ENCODE data around the gene ATE1.
"Not testable (repeated sequence)": the region's sequence is repeated elsewhere in the genome, so short reads cannot be mapped to it uniquely, and the experiment has no call there.

The ATE1 gene

DNA sequence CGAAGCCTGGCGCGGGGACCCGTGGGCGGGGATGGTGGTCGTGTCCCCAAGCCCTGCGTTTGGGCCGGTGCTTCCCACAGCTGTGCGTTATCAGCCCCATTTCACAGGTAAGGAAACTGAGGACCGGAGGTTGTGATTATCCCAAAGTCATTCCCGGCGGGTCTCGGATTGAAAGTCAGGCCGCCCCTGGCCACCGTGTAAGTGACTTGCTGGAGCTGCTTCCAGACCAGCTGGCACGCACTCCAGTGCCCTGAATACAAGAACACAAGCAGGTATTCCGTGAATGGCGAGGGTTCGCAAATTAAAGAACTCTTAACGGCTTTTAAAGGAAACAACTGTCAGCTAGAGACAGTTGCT lies 675 bp upstream of the ATE1 start:
- H3K4me3 ChIP-seq (ENCODE audit: low read length) = peak overlapping the region; percentile 75
- DNase-seq (ENCODE audit: low read depth) = no peak
- TF ChIP-seq, protein P1, sequence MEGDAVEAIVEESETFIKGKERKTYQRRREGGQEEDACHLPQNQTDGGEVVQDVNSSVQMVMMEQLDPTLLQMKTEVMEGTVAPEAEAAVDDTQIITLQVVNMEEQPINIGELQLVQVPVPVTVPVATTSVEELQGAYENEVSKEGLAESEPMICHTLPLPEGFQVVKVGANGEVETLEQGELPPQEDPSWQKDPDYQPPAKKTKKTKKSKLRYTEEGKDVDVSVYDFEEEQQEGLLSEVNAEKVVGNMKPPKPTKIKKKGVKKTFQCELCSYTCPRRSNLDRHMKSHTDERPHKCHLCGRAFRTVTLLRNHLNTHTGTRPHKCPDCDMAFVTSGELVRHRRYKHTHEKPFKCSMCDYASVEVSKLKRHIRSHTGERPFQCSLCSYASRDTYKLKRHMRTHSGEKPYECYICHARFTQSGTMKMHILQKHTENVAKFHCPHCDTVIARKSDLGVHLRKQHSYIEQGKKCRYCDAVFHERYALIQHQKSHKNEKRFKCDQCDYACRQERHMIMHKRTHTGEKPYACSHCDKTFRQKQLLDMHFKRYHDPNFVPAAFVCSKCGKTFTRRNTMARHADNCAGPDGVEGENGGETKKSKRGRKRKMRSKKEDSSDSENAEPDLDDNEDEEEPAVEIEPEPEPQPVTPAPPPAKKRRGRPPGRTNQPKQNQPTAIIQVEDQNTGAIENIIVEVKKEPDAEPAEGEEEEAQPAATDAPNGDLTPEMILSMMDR (conservative IDR thresholded peaks at IDR 0.05; ENCODE audit: low read depth, low read length) = no peak

DNA sequence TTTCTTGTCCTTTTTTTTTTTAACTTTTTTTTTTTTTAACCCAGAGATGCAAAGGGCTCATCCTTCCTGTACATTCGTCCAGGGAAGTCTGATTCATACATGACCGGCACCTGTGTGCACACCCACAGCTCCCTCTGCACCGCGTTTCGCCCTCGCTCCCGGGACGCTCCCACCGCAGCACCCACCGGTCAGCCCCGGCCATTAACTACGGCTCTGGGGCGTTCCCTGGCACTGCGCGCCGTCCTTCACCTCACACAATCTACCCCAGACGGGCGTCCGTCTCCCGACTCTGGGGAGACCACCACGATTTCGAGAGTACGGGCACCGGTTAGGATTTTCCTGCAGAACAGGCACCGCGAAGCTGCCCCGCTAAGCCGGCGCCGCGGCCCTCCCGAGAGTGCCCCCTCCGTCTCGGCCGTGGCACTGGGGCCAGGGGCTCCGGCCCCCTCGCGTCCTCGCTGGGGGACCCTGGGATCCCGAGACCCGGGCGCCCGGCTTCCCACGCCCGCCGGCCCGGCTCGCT lies 452 bp downstream of the ATE1 start:
- DNase-seq (ENCODE audit: low read depth) = no peak
- peak overlapping the region; percentile 85 for H3K4me3 ChIP-seq (ENCODE audit: low read length)
- TF ChIP-seq, protein P1 (conservative IDR thresholded peaks at IDR 0.05; ENCODE audit: low read depth, low read length) = no peak

DNA sequence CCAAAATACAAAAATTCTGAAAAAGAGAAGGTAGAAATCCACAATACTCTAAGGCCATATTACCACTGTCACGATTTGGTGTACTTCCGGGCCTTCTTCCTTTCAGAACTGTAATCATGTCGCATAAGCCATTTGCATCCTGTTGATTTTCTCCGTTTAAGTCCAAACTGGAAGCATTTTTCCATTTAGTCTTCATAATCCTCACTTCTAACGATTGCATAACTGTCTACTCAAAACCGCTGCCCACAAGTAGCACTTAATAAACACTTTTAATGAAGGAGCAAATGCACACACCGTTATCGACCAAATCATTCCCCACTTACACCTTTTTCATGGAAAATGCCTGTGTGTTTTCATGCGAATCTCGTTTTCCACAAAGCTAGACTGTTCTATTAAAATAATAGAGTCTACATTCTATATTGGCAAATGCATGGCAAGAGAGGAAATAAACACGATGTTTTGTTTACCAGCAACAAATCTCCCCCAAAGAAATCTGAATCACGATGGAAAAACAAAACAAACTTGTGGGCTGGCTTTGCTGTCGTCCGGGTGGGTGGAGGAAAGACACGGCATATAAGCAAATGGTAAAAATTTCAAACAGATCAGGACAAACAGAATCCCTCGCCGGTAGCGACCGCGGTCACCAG lies 1.0 kb downstream of the ATE1 start:
- no peak for DNase-seq (ENCODE audit: low read depth)
- H3K4me3 ChIP-seq (ENCODE audit: low read length) = peak overlapping the region; percentile 85
- TF ChIP-seq, protein P1 (conservative IDR thresholded peaks at IDR 0.05; ENCODE audit: low read depth, low read length) = no peak

DNA sequence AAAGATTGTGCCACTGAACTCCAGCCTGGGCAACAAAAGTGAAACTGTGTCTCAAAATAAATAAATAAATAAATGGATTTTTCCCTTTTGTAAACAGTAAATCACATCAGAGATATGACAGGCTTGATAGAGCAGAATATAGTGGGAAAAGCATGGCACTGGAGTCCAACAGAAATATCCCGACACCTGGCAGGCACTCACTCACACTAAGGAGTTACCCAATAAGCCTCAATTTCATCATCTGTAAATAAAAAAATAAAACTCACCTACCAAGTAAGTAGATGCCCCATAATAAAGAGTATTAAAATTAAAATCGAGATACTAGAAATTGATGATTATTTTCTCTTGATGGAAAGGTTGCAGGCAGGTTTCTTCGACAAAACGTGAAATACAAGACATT lies 1.7 kb downstream of the ATE1 start:
- H3K4me3 ChIP-seq (ENCODE audit: low read length) = peak overlapping the region; percentile 85
- TF ChIP-seq, protein P1 (conservative IDR thresholded peaks at IDR 0.05; ENCODE audit: low read depth, low read length) = no peak
- DNase-seq (ENCODE audit: low read depth) = no peak

DNA sequence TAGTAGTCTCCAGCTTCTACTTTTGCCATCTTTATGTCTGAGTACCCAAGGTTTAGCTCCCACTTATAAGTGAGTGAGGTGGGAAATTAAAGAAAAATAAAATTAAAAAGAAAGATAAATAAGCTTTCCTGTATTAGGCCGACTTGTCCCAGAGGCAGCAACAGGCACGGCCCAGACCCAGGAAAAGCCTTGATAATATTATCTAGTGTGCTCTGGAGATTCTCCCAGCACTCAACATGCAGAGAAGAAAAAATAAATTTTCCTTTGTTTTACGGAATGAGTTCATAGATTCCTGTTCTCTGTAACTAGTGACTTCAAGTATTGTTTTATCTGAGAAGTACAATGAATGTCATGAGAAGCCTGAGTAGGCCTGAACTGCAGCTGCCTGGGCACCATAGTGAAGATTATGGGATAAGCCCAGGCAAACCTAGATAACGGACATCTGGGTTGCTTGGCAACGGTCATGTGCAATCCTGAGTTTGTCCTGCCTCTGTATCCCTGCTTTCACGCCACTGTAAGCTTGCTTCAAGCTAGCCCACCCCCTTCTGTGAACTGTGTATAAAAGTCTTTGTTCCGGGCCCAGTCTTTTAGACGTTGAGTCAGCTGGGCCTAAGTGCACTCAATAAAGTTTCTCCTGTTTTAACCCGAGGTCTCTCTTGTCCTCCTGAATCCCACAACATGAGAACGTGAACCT lies 6.4 kb downstream of the ATE1 start:
- no peak overlapping the region for H3K4me3 ChIP-seq (ENCODE audit: low read length)
- TF ChIP-seq, protein P1 (conservative IDR thresholded peaks at IDR 0.05; ENCODE audit: low read depth, low read length) = no peak
- no peak for DNase-seq (ENCODE audit: low read depth)

DNA sequence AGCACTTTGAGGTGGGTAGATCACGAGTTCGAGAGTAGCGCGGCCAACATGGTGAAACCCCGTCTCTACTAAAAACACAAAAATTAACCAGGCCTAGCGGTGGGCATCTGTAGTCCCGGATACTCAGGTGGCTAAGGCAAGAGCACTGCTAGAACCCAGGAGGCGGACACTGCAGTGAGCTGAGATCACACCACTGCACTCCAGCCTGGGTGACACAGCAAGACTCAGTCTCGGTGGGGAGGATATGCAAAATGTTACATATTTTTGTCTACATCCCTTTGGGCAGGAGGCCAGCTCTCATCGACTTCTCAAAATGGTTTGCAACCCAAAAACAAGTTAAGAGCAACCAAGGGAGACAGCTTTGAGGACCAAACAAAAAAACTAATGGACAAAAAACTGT lies 8.2 kb downstream of the ATE1 start:
- no peak overlapping the region for H3K4me3 ChIP-seq (ENCODE audit: low read length)
- DNase-seq (ENCODE audit: low read depth) = no peak
- TF ChIP-seq, protein P1 (conservative IDR thresholded peaks at IDR 0.05; ENCODE audit: low read depth, low read length) = no peak

DNA sequence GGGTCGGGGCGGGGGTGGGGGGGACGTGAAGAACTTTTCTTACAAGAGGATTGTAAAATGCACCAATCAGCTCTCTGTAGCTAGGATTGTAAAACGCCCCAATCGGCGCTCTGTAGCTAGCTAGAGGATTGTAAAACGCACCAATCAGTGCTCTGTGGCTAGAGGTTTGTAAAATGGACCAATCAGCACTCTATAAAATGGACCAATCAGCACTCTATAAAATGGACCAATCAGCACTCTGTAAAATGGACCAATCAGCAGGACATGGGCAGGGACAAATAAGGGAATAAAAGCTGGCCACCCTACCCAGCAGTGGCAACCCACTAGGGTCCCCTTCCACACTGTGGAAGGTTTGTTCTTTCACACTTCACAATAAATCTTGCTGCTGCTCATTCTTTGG lies 9.0 kb downstream of the ATE1 start:
- H3K4me3 ChIP-seq (ENCODE audit: low read length); DNase-seq (ENCODE audit: low read depth): not testable (repeated sequence)

Measured in retinal pigment epithelial cell (primary cell).